GM12891 (cell line): Measurements from ENCODE around the gene NBPF8.
"Not testable (repeated sequence)": the region's sequence is repeated elsewhere in the genome, so short reads cannot be mapped to it uniquely, and the experiment has no call there.

Source experiments
- POLR2A ChIP-seq: IDR thresholded peaks from 2 replicates; pipeline ENCODE4 v1.6.1; 2011; ENCODE audit warnings: low read depth, low read length, control low read depth
- POLR2AphosphoS5 ChIP-seq: IDR thresholded peaks from 2 replicates; pipeline ENCODE4 v1.6.1; 2011; ENCODE audit warnings: low read depth, low read length, control low read depth

- not testable (repeated sequence) for TF ChIP-seq POLR2AphosphoS5, POLR2A
Measured at GRCh38 chr1:120415492-120415961, 692 bp downstream of the NBPF8 start.
